ENCODE results near the gene SYF2.
A peak's percentile ranks its signal among the peaks of the same experiment; 100 is the strongest.

The SYF2 gene

DNA sequence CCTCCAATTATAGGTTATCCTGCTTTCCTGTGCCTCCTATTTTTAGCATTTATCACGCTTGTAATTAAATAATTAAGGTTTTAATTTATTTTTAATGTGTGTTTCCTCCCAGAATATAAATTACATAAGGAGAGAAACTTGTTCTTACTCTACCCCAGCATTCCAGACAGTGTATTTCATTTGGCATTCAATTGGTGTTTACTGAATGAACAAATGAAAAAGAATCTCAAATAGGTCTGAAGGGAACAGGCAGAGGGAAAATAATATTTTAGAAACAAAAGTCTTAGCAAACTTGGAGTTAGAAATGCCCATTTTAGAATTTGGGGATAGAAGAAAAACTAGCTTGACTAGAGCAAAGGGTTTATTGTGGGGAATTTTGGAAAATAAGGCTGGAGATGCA, 24.9 kb upstream of the SYF2 start:
- in situ Hi-C loops (cut with HindIII; ENCODE audit: low pct_unique_long_range_greater_than_20kb, low sequenced_read_pairs) = no loop called here
- no peak for DNase-seq (ENCODE audit: low read depth in 1 of 2, low spot score in 1 of 2)
- TF ChIP-seq JUND (IDR thresholded peaks at IDR 0.05; ENCODE audit: low read depth) = no peak

DNA sequence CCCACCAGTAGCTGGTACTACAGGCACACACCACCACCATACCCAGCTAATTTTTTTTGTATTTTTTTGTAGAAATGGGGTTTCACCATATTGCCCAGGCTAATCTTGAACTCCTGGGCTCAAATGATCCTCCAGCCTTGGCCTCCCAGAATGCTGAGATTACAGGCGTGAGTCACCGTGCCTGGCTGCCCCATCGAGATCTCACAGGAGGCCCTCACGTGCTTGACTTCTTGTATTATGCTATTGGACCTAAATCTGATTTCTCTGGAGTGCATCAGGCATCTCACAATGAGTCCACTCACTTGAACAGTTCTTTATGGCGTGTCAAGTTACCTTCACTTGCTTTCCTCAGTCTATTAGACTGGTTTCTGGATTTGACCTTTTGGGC, 24.3 kb upstream of the SYF2 start:
- no peak for TF ChIP-seq JUND (IDR thresholded peaks at IDR 0.05; ENCODE audit: low read depth)
- no peak for DNase-seq (ENCODE audit: low read depth in 1 of 2, low spot score in 1 of 2)
- in situ Hi-C loops (cut with HindIII; ENCODE audit: low pct_unique_long_range_greater_than_20kb, low sequenced_read_pairs) = no loop called here

- in situ Hi-C loops (cut with HindIII; ENCODE audit: low pct_unique_long_range_greater_than_20kb, low sequenced_read_pairs) = no loop called here
- DNase-seq (ENCODE audit: low read depth in 1 of 2, low spot score in 1 of 2) = no peak
- no peak for TF ChIP-seq JUND (IDR thresholded peaks at IDR 0.05; ENCODE audit: low read depth)
These were observed 23.6 kb upstream of the SYF2 start for GRCh38 chr1:25255706-25256577.

DNA sequence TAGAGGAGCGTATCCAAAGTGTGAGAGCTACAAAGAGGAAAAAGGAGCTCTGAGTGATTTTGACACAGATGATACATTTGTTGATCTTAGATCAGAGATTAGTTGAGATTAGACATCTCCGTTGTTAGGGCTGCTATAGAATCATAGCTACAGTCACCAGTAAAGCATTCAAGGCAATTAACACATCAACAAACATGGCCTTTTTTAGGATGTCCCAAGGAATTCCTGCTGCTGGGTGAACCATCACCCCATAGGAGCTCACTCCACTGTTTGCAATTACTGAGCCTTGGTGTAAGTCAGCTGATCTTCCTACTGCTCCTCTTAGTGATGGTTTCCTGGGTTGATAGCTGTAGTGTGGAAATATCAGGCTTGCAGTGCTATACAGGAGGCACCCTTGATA, 21.6 kb upstream of the SYF2 start:
- TF ChIP-seq JUND (IDR thresholded peaks at IDR 0.05; ENCODE audit: low read depth) = no peak
- in situ Hi-C loops (cut with HindIII; ENCODE audit: low pct_unique_long_range_greater_than_20kb, low sequenced_read_pairs) = no loop called here
- no peak for DNase-seq (ENCODE audit: low read depth in 1 of 2, low spot score in 1 of 2)

DNA sequence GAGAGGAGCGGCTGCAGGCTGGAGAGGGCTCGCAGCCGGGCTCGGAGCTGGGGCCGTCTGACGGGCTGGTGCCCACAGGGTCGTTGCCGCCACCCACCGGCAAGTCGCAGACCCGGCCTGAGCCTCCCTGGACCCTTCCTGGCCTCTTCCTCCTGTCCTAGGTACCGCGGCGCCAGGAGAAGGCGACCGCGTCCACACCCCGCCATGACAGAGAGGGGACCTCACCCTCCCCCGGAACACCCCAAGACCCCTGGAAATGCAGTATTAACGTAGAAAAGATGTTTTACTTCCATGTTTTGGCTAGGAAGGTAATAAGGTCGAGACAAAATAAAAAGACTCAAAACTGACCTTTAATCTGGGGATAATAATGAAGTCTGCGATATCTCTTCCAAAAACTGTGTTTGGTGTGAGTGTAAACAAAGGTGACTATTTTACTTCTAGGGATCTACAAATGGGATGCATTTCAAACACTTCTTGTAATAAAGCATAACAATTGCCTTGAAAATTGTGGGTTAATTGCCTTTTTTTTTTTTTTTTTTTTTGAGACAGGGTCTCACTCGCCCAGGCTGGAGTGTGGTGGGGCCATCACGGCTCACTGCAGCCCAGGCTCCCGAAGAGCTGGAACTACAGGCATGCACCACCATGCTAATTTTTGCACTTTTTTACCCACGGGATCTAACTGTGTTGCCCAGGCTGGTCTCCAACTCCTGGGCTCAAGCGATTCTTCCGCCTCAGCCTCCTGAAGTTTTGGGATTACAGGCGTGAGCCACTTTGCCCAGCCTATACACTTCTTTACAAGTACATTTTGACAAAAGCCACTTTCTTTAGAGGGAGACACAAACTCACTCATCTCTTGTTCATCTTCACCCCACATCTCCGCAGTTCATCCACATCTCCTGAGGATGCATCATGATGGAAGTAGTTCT, 15.8 kb upstream of the SYF2 start:
- in situ Hi-C loops (cut with HindIII; ENCODE audit: low pct_unique_long_range_greater_than_20kb, low sequenced_read_pairs) = no loop called here
- no peak for TF ChIP-seq JUND (IDR thresholded peaks at IDR 0.05; ENCODE audit: low read depth)
- no peak for DNase-seq (ENCODE audit: low read depth in 1 of 2, low spot score in 1 of 2)

DNA sequence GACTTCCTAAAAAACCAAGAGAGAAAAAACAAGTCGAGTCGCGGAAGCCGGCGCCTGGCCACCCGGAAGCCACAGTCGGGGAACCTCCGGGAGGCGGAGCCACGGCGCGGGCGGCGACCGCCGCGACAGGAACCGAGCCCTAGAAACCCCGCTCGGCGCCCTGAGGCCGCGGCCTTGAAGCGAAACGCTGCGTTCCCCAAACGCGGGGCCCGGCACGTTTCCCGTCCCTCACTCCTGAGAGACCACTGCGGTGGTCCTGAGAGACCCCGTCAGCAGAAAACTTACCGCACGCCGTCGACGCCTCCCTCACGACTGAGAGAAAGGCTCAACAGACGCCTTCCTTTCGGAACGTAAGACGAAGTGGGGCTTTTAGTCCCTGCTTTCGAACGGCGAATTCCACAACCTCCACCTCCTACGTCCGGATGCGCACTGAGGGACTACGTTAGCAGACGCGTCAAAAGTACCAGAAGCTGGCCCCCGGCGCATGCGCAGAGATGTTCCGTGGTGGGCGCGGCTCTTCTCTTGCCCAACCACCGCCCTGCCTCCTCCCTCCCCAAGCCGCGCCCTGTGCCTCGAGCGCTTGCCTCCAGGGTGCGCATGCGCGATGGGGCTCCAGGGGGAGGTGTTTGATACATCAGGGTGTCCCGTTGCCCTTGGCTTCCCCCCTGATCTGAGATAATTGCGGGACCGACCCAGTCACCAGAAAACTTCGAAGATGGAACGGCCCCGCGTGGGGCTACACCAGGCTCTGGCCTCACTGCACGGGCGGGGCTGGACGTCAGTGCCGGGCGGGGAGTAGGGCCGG, 14.9 kb upstream of the SYF2 start, which contains the start of gene RSRP1:
Gene RSRP1 (minus strand): TSS at position 431 of the 805 bp plus-strand sequence. CDS start 491 bp downstream, outside the sequence.
- DNase-seq (ENCODE audit: low read depth in 1 of 2, low spot score in 1 of 2) = peak; percentile 92 to 95
- TF ChIP-seq JUND (IDR thresholded peaks at IDR 0.05; ENCODE audit: low read depth) = no peak
- in situ Hi-C loops (cut with HindIII; ENCODE audit: low pct_unique_long_range_greater_than_20kb, low sequenced_read_pairs) = no loop called here

DNA sequence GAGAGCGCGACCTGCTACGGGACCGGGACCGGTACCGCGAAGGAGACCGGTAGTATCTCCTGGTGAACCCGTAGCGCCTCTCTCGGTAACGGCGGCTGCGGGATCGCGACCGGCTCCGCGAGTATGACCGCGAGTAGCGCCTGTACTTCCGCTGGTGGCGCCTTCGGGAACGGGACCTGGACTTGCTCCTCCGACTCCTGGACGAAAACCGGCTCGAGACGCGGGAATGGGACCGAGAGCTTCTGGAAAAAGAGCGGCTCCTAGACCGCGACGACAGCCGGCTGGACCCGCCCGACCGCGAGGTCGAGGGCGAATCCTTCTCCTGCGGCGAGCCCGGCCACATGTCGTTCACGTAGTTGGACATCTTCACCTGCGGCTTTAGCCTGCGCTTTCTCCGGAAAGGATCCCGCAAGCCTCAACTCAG, 14.3 kb upstream of the SYF2 start:
- DNase-seq (ENCODE audit: low read depth in 1 of 2, low spot score in 1 of 2) = peak in 1 of 2 experiments; percentile 11
- in situ Hi-C loops (cut with HindIII; ENCODE audit: low pct_unique_long_range_greater_than_20kb, low sequenced_read_pairs) = no loop called here
- no peak for TF ChIP-seq JUND (IDR thresholded peaks at IDR 0.05; ENCODE audit: low read depth)

DNA sequence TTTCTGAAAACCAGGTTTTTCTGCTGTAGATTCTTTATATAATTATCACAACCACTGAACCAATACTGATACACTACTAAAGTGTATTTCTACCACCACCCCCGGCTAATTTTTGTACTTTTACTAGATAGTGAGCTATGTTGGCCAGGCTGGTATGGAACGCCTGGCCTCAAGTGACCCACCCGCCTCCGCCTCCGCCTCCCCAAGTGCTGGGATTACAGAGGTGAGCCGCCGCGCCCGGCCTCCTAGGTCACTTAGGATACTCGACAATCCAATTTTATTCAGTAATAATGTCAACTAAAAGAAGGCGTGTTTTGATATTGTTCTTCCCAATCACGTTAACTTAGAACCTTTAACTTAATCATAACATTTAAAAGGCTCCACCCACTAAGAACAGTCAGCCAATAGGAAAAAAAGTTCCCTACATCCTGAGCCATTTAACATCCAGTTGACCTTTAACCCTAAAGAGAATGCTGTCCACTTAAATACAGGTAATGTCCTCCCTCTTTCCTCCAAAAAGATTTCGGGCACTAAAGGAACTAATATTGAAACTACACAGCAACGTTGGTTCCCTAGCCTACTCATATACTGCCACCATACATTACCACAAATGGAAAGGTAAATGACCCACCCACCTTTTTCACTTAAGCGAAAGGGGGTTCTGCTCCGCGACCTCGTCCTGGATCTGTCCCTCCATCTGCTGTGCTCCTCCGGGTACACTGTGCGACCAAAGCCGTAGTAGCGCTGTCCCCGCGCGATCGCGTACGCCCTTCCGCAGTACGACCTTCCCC, 13.7 kb upstream of the SYF2 start:
- no peak for TF ChIP-seq JUND (IDR thresholded peaks at IDR 0.05; ENCODE audit: low read depth)
- DNase-seq (ENCODE audit: low read depth in 1 of 2, low spot score in 1 of 2) = peak in 1 of 2 experiments; percentile 12
- in situ Hi-C loops (cut with HindIII; ENCODE audit: low pct_unique_long_range_greater_than_20kb, low sequenced_read_pairs) = no loop called here

GRCh38 chr1:25245393-25245792, 13.1 kb upstream of the SYF2 start:
- no peak for TF ChIP-seq JUND (IDR thresholded peaks at IDR 0.05; ENCODE audit: low read depth)
- in situ Hi-C loops (cut with HindIII; ENCODE audit: low pct_unique_long_range_greater_than_20kb, low sequenced_read_pairs) = no loop called here
- no peak for DNase-seq (ENCODE audit: low read depth in 1 of 2, low spot score in 1 of 2)

- DNase-seq (ENCODE audit: low read depth in 1 of 2, low spot score in 1 of 2) = no peak
- in situ Hi-C loops (cut with HindIII; ENCODE audit: low pct_unique_long_range_greater_than_20kb, low sequenced_read_pairs) = no loop called here
- no peak for TF ChIP-seq JUND (IDR thresholded peaks at IDR 0.05; ENCODE audit: low read depth)
These were observed 11.6 kb upstream of the SYF2 start for GRCh38 chr1:25243907-25244306.

GRCh38 chr1:25239681-25240541, 7.6 kb upstream of the SYF2 start:
- TF ChIP-seq JUND (IDR thresholded peaks at IDR 0.05; ENCODE audit: low read depth) = no peak
- in situ Hi-C loops (cut with HindIII; ENCODE audit: low pct_unique_long_range_greater_than_20kb, low sequenced_read_pairs) = no loop called here
- peak; percentile 74 to 96 for DNase-seq (ENCODE audit: low read depth in 1 of 2, low spot score in 1 of 2)
